ENCODE results near the gene DMAC2.

- TF ChIP-seq CTCF (IDR thresholded peaks at IDR 0.05) (no peak), POLR2A (IDR thresholded peaks at IDR 0.05) (no peak)
Measured at GRCh38 chr19:41456342-41456918, 16.7 kb upstream of the DMAC2 start.

Data from right lobe of liver (tissue), 4 donors.